Neural progenitor cell (in vitro differentiated cells): ENCODE measurements around the gene NEURL1B. TPM values are rescaled to one million over a fixed set of nuclear protein-coding genes. Genes with fewer than 3 reads are reported as not detected.

Experiments used
- DNase-seq: peaks from one replicate; pipeline ENCODE4 v3.0.0-alpha.2; 2016; ENCODE audit warnings: low spot score
- H2AFZ ChIP-seq: fragments of 200-600 bp; sonication (generic); replicated peaks from 2 replicates; pipeline ENCODE4 v1.6.1; 2016; ENCODE audit warnings: antibody characterized with exemption
- H3F3A ChIP-seq: fragments of 200-600 bp; sonication (generic); 2 replicates; pipeline ENCODE4 v1.6.1; 2016; ENCODE audit warnings: antibody characterized with exemption, low read depth
- H3K27ac ChIP-seq: fragments of 200-600 bp; sonication (generic); 2 replicates; pipeline ENCODE4 v1.5.1; 2016; ENCODE audit warnings: mild to moderate bottlenecking
- H3K27me3 ChIP-seq: fragments of 200-600 bp; sonication (generic); 2 replicates; pipeline ENCODE4 v1.6.1; 2016; ENCODE audit warnings: mild to moderate bottlenecking, moderate library complexity
- H3K36me3 ChIP-seq: fragments of 200-600 bp; sonication (generic); 2 replicates; pipeline ENCODE4 v1.5.1; 2016
- H3K4me1 ChIP-seq: fragments of 200-600 bp; sonication (generic); 2 replicates; pipeline ENCODE4 v1.6.1; 2016; ENCODE audit warnings: mixed run types
- H3K4me2 ChIP-seq: fragments of 200-600 bp; sonication (generic); 2 replicates; pipeline ENCODE4 v1.6.1; 2016
- H3K4me3 ChIP-seq: fragments of 200-600 bp; sonication (generic); 2 replicates; pipeline ENCODE4 v1.5.1; 2016
- H3K79me2 ChIP-seq: fragments of 200-600 bp; sonication (generic); 2 replicates; pipeline ENCODE4 v1.6.1; 2016; ENCODE audit warnings: low read depth
- H3K9ac ChIP-seq: fragments of 200-600 bp; sonication (generic); 2 replicates; pipeline ENCODE4 v1.6.1; 2016
- H3K9me3 ChIP-seq: fragments of 200-600 bp; sonication (generic); 2 replicates; pipeline ENCODE4 v1.5.1; 2016; ENCODE audit warnings: low read depth
- H4K20me1 ChIP-seq: fragments of 200-600 bp; sonication (generic); 2 replicates; pipeline ENCODE4 v1.6.1; 2016; ENCODE audit warnings: low read depth
- H3K27ac Mint-ChIP-seq: 3 replicates; pipeline ENCODE4 v1.8.0; 2021; ENCODE audit warnings: mixed read lengths
- H3K27me3 Mint-ChIP-seq: 2 replicates; pipeline ENCODE4 v1.8.0; 2022; ENCODE audit warnings: low read depth, mild to moderate bottlenecking, inconsistent platforms, moderate library complexity, mixed read lengths; ENCODE audit not compliant: insufficient read depth
- H3K36me3 Mint-ChIP-seq: 3 replicates; pipeline ENCODE4 v1.8.0; 2021; ENCODE audit warnings: mixed read lengths
- H3K4me1 Mint-ChIP-seq: 3 replicates; pipeline ENCODE4 v1.8.0; 2021; ENCODE audit warnings: mixed read lengths
- H3K4me3 Mint-ChIP-seq: 3 replicates; pipeline ENCODE4 v1.8.0; 2021; ENCODE audit warnings: mild to moderate bottlenecking, moderate library complexity, mixed read lengths
- H3K9me3 Mint-ChIP-seq: 3 replicates; pipeline ENCODE4 v1.8.0; 2020; ENCODE audit warnings: mixed read lengths
- EZH2 ChIP-seq: fragments of 200-600 bp; sonication (generic); IDR thresholded peaks from 2 replicates; pipeline ENCODE4 v1.6.1; 2017; ENCODE audit warnings: antibody characterized with exemption, mild to moderate bottlenecking, moderate library complexity
- EZH2phosphoT487 ChIP-seq: fragments of 200-600 bp; sonication (generic); IDR thresholded peaks from 2 replicates; pipeline ENCODE4 v1.6.1; 2017; ENCODE audit warnings: antibody characterized with exemption
- total RNA-seq: library from RNA; depleted of rRNA; stranded (reverse); fragments of >200 nt; gene quantifications from 2 replicates; pipeline ENCODE4 v1.2.3, GENCODE V29; 2015; ENCODE audit warnings: low replicate concordance
- TF ChIP-seq, protein P1 (sequence below): fragments of 200-600 bp; sonication (generic); IDR thresholded peaks from 2 replicates; pipeline ENCODE4 v1.5.1; 2017; ENCODE audit warnings: antibody characterized with exemption, mild to moderate bottlenecking

NEURL1B gene
- total RNA-seq, 1 donor from 2014 or later = 12.1 TPM

DNA sequence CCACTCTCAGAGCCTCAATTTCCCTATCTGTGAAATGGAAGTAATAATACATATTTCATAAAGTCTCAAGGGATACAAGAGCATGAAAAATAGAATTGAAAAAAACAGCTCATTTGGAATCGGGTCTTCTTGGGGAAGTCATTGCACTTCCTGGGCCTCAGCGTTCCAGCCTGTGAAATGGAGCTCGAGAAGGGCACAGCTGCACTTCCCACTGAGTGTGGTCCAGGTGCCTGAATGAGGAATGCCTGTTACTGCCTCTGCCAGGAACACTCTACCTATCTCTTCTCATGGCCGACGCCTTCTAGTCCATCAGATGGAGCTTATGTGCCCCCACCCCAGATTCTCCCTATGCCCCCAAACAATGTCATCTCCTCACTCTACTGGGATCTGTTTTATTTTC, 924 bp upstream of the NEURL1B start:
- no peak for DNase-seq
- H3K4me3 Mint-ChIP-seq = peak overlapping the region; percentile 81
- H3K4me1 Mint-ChIP-seq = peaks cover 25% of the 10 kb centered on the region
- H3K9me3 ChIP-seq = no peaks in the 10 kb centered on the region
- H3K79me2 ChIP-seq = no peaks in the 10 kb centered on the region
- TF ChIP-seq, protein P1, sequence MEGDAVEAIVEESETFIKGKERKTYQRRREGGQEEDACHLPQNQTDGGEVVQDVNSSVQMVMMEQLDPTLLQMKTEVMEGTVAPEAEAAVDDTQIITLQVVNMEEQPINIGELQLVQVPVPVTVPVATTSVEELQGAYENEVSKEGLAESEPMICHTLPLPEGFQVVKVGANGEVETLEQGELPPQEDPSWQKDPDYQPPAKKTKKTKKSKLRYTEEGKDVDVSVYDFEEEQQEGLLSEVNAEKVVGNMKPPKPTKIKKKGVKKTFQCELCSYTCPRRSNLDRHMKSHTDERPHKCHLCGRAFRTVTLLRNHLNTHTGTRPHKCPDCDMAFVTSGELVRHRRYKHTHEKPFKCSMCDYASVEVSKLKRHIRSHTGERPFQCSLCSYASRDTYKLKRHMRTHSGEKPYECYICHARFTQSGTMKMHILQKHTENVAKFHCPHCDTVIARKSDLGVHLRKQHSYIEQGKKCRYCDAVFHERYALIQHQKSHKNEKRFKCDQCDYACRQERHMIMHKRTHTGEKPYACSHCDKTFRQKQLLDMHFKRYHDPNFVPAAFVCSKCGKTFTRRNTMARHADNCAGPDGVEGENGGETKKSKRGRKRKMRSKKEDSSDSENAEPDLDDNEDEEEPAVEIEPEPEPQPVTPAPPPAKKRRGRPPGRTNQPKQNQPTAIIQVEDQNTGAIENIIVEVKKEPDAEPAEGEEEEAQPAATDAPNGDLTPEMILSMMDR = no peak
- TF ChIP-seq EZH2 (no peak), EZH2phosphoT487 (no peak)
- H2AFZ ChIP-seq = no peak overlapping the region
- H3K27ac ChIP-seq = no peak overlapping the region
- H3K36me3 ChIP-seq = no peaks in the 10 kb centered on the region
- H3K4me2 ChIP-seq = peak overlapping the region; percentile 97
- peaks cover 28% of the 10 kb centered on the region for H3F3A ChIP-seq
- H3K4me3 ChIP-seq = peak overlapping the region; percentile 92
- peaks cover 33% of the 10 kb centered on the region for H4K20me1 ChIP-seq
- peaks cover 21% of the 10 kb centered on the region for H3K4me1 ChIP-seq
- H3K27ac Mint-ChIP-seq = no peak overlapping the region
- peaks cover 18% of the 10 kb centered on the region for H3K27me3 Mint-ChIP-seq
- no peaks in the 10 kb centered on the region for H3K36me3 Mint-ChIP-seq
- H3K27me3 ChIP-seq = peaks cover 33% of the 10 kb centered on the region
- H3K9ac ChIP-seq = no peak overlapping the region
- H3K9me3 Mint-ChIP-seq = no peaks in the 10 kb centered on the region

DNA sequence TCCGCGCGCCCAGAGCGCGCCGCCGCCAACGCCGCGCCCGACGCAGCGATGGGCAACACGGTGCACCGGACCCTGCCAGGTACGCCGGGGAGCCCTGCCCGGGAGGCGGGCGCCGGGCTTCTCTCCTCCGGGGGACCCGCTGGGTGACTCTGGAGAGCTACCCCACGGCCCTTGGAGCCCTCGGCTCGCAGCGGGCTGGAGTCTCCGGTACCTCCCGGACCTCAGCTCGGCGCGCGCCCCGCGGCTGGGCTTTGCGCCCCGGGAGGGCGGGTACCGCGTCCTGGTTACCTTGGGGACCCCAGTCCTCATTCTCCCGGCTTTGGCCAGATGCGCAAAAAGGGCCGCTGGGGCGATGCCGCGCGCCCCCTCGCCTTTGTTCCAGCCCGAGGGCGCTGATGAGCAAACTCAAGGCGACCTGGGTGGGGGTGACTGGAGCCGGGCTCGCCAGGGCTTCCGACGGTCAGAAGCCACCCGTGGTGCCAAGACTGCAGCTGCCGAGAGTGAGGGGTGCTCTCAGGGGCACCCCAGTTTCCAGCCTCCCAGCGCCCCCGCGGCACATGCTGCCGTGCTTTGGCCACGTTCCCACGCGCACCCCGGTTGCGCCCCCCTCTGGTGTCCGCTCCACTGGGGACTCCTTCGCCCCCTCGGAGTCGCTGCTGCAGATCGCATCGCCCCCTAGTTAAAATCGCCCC, 442 bp downstream of the NEURL1B start:
- peaks cover 31% of the 10 kb centered on the region for H3K4me1 Mint-ChIP-seq
- peaks cover 44% of the 10 kb centered on the region for H4K20me1 ChIP-seq

DNA sequence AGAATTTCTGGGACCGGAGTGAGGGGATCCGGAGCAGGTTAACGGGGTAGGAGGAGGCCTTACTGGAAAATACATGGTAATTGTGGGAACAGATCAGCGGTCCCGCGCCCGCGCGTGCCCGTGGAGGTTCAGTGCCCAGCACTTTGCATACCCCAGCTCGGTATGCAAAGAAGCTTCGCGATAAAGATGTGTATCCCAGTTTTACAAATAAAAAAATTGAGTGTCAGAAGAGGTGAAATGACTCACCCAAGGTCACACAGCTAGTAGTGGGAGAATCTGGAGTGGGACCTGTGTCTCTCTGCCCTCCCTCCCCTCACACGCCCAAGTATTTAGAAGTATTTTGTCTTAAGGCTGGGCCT, 967 bp downstream of the NEURL1B start:
- Histone ChIP-seq H3K79me2 (no peaks in the 10 kb centered on the region), H3K4me3 (peak overlapping the region; percentile 92), H3K9me3 (no peaks in the 10 kb centered on the region), H4K20me1 (peaks cover 48% of the 10 kb centered on the region), H3K27me3 (peaks cover 33% of the 10 kb centered on the region), H3K4me1 (peaks cover 28% of the 10 kb centered on the region), H3K4me2 (peak overlapping the region; percentile 97), H3K27ac (no peak overlapping the region), H3F3A (peaks cover 28% of the 10 kb centered on the region), H3K36me3 (no peaks in the 10 kb centered on the region), H2AFZ (peak overlapping the region; percentile 91), H3K9ac (no peak overlapping the region)
- DNase-seq = no peak
- Mint-ChIP-seq H3K4me3 (peak overlapping the region; percentile 82), H3K27ac (no peak overlapping the region), H3K9me3 (no peaks in the 10 kb centered on the region), H3K36me3 (no peaks in the 10 kb centered on the region), H3K4me1 (peaks cover 36% of the 10 kb centered on the region), H3K27me3 (peaks cover 22% of the 10 kb centered on the region)
- no peak for TF ChIP-seq EZH2
- TF ChIP-seq, protein P1 = no peak

More for the DNA sequence above, 442 bp downstream of the NEURL1B start:
- Mint-ChIP-seq H3K9me3 (no peaks in the 10 kb centered on the region), H3K27me3 (peaks cover 19% of the 10 kb centered on the region), H3K36me3 (no peaks in the 10 kb centered on the region), H3K27ac (no peak overlapping the region), H3K4me3 (peak overlapping the region; percentile 82)
- H3K36me3 ChIP-seq = no peaks in the 10 kb centered on the region
- no peaks in the 10 kb centered on the region for H3K9me3 ChIP-seq
- peaks cover 33% of the 10 kb centered on the region for H3K27me3 ChIP-seq
- peaks cover 28% of the 10 kb centered on the region for H3F3A ChIP-seq
- no peaks in the 10 kb centered on the region for H3K79me2 ChIP-seq
- peaks cover 24% of the 10 kb centered on the region for H3K4me1 ChIP-seq
- no peak overlapping the region for H3K27ac ChIP-seq
- DNase-seq = peak; percentile 68
- H2AFZ ChIP-seq = peak overlapping the region; percentile 91
- peak overlapping the region; percentile 36 for H3K9ac ChIP-seq
- peak overlapping the region; percentile 92 for H3K4me3 ChIP-seq
- H3K4me2 ChIP-seq = peak overlapping the region; percentile 97
- no peak for TF ChIP-seq EZH2
- peak; percentile 52 for TF ChIP-seq EZH2phosphoT487
- TF ChIP-seq, protein P1 = peak; percentile 41
